DND-41 (cell line): Measurements from ENCODE around the gene MFAP1.

Experiments
- CTCF ChIP-seq: IDR thresholded peaks from 2 replicates; pipeline ENCODE4 v1.5.1; 2012; ENCODE audit warnings: borderline replicate concordance, low read length, moderate library complexity, mild to moderate bottlenecking; ENCODE audit not compliant: poor library complexity, severe bottlenecking; ENCODE audit errors: extremely low read depth
- EZH2 ChIP-seq: IDR thresholded peaks from 3 replicates; pipeline ENCODE4 v1.6.1; 2012; ENCODE audit warnings: borderline replicate concordance, low read depth, mild to moderate bottlenecking, moderate library complexity, low read length, inconsistent platforms; ENCODE audit not compliant: severe bottlenecking

GRCh38 chr15:43792761-43793476, 31.6 kb downstream of the MFAP1 start:
- no peak for TF ChIP-seq CTCF
- no peak for TF ChIP-seq EZH2
